RWPE1 (cell line): ENCODE measurements around the gene LAPTM5.

ENCODE experiments used
- CTCF ChIA-PET: fragments of 350-600 bp; sonication (Branson Sonifier 250); formaldehyde crosslinking; extraction: SDS; loops from one replicate; lab custom pipeline; 2021; lab: Yijun Ruan, JAX
- POLR2A ChIA-PET: fragments of 400-600 bp; formaldehyde crosslinking; extraction: SDS; loops from one replicate; lab custom pipeline; 2020; ENCODE audit warnings: antibody characterized with exemption; ENCODE audit not compliant: low non-redundant PET; lab: Yijun Ruan, JAX
- DNase-seq: peaks from one replicate; pipeline ENCODE4 v3.0.0; 2012; ENCODE audit warnings: low spot score
- H3K27ac ChIP-seq: fragments of 450-650 bp; 2 replicates; pipeline ENCODE4 v1.5.1; 2017
- CTCF ChIP-seq: fragments of 450-650 bp; conservative IDR thresholded peaks from 2 replicates; pipeline ENCODE4 v1.5.1; 2017; ENCODE audit warnings: low read depth, mild to moderate bottlenecking

Gene LAPTM5

GRCh38 chr1:30803562-30803961, 46.0 kb upstream of the LAPTM5 start:
- no peak for DNase-seq
- TF ChIP-seq CTCF: no peak
- no peak overlapping the region for H3K27ac ChIP-seq
- CTCF ChIA-PET: interaction anchor here (0.6 to 7.5 kb wide), 5 partner anchors 22 to 108 kb away, joined by 3 to 186 read pairs (median 4); partner anchors contain the start of gene SDC3
- POLR2A ChIA-PET: no interaction called here

GRCh38 chr1:30801771-30802198, 44.2 kb upstream of the LAPTM5 start:
- DNase-seq: peak; percentile 51
- no peak overlapping the region for H3K27ac ChIP-seq
- peak; percentile 94 for TF ChIP-seq CTCF
- ChIA-PET POLR2A (no interaction called here), CTCF (interaction anchor here (0.6 to 7.5 kb wide), 42 partner anchors 8 to 718 kb away, joined by 3 to 186 read pairs (median 5); partner anchors contain the start of gene SDC3)

GRCh38 chr1:30799233-30799511, 41.6 kb upstream of the LAPTM5 start:
- ChIA-PET CTCF (interaction anchor here (1.0 kb wide), 1 partner anchor 19 kb away, joined by 3 read pairs; no protein-coding TSS in a partner anchor), POLR2A (no interaction called here)
- H3K27ac ChIP-seq: no peak overlapping the region
- no peak for TF ChIP-seq CTCF
- no peak for DNase-seq

- CTCF ChIA-PET: interaction anchor here (0.6 to 1.2 kb wide), 8 partner anchors 16 to 122 kb away, joined by 3 to 12 read pairs (median 3); no protein-coding TSS in a partner anchor
- peak overlapping the region; percentile 46 for H3K27ac ChIP-seq
- TF ChIP-seq CTCF: no peak
- POLR2A ChIA-PET: interaction anchor here (0.6 kb wide), 1 partner anchor 144 kb away, joined by 3 read pairs; no protein-coding TSS in a partner anchor
- DNase-seq: no peak
Observed at GRCh38 chr1:30798389-30799232, 41.0 kb upstream of the LAPTM5 start.

GRCh38 chr1:30795026-30795425, 37.5 kb upstream of the LAPTM5 start:
- TF ChIP-seq CTCF: no peak
- DNase-seq: no peak

GRCh38 chr1:30794260-30794659, 36.7 kb upstream of the LAPTM5 start:
- ChIA-PET POLR2A (no interaction called here), CTCF (interaction anchor here (1.0 to 2.4 kb wide), 3 partner anchors 12 to 118 kb away, joined by 3 to 9 read pairs (median 4); no protein-coding TSS in a partner anchor)
- TF ChIP-seq CTCF: no peak
- H3K27ac ChIP-seq: no peak overlapping the region
- DNase-seq: no peak

More at GRCh38 chr1:30795026-30795425, 37.5 kb upstream of the LAPTM5 start:
- ChIA-PET POLR2A (no interaction called here), CTCF (interaction anchor here (1.2 to 2.4 kb wide), 2 partner anchors 13 to 117 kb away, joined by 3 to 9 read pairs; no protein-coding TSS in a partner anchor)
- no peak overlapping the region for H3K27ac ChIP-seq
